ENCODE measurements around the gene LILRA1. TPM values are rescaled to one million over a fixed set of nuclear protein-coding genes. Genes with fewer than 3 reads are reported as not detected.

The LILRA1 gene
- total and polyA plus RNA-seq, 9 of the 15 experiments (the other 6 are each of a cell fraction or from before 2014, with no cell fraction given) = not detected

- in situ Hi-C loops (cut with MboI) (no loop called here), intact Hi-C loops (cut with micrococcal nuclease) (no loop called here)
- H2AFZ ChIP-seq (ENCODE audit: low read depth, low read length) = no peak overlapping the region
- H3K4me3 ChIP-seq = no peak overlapping the region
- no peak for TF ChIP-seq ZNF778 (CRISPR knock-in tag; IDR thresholded peaks at IDR 0.05)
- TF ChIP-seq SRF (CRISPR knock-in tag; IDR thresholded peaks at IDR 0.05) = no peak
- TF ChIP-seq NKRF (IDR thresholded peaks at IDR 0.05; ENCODE audit: borderline replicate concordance) = no peak
- no peak for TF ChIP-seq E2F8 (IDR thresholded peaks at IDR 0.05; ENCODE audit: low read depth, partially characterized antibody)
- TF ChIP-seq CTCF (IDR thresholded peaks at IDR 0.05 in 2 of 3, conservative IDR thresholded peaks at IDR 0.05 in 1 of 3; ENCODE audit: insufficient read depth in 2 of 3, low read depth in 1 of 3, low read length in 3 of 3) = no peak
- no peak for TF ChIP-seq KDM5B (IDR thresholded peaks at IDR 0.05; ENCODE audit: insufficient replicate concordance, low read depth, low read length)
- H3K9me1 ChIP-seq (ENCODE audit: control insufficient read depth, insufficient read depth, low read length) = no peaks in the 10 kb centered on the region
- no peak overlapping the region for H3K9ac ChIP-seq (ENCODE audit: insufficient read depth in 1 of 2, low read depth in 2 of 2, low read length in 2 of 2)
- ChIA-PET POLR2A (interaction anchor here (0.6 kb wide), 1 partner anchor 277 kb away, joined by 3 read pairs; no protein-coding TSS in a partner anchor), CTCF (ENCODE audit: low intra/inter-chr PET ratio) (no interaction called here)
- H3K36me3 ChIP-seq (ENCODE audit: control insufficient read depth, insufficient read depth, low read length) = no peaks in the 10 kb centered on the region
- no peaks in the 10 kb centered on the region for H3K9me3 ChIP-seq (replicated peaks; ENCODE audit: control insufficient read depth, insufficient read depth, low read depth, low read length)
- H3K79me2 ChIP-seq (ENCODE audit: control insufficient read depth, insufficient read depth, low read length) = no peaks in the 10 kb centered on the region
- DNase-seq (ENCODE audit: extremely low read depth in 1 of 4, low spot score in 3 of 4) (no peak), ATAC-seq (no peak), FAIRE-seq (no peak)
- BruUV-seq (replicated peaks) = no TSS peak
- H3K27ac ChIP-seq (ENCODE audit: extremely low read depth, low read depth, low read length) = no peak overlapping the region
- H3K4me1 ChIP-seq (replicated peaks in 1 of 2; ENCODE audit: control insufficient read depth in 2 of 2, insufficient read depth in 2 of 2, low read length in 2 of 2) = peaks cover 11 to 18% of the 10 kb centered on the region in 2 experiments
- H3K4me2 ChIP-seq (ENCODE audit: insufficient read depth, low read length) = no peak overlapping the region
- peaks cover under 1 to 7% of the 10 kb centered on the region in 2 experiments; a peak in 3 of 5 replicates for H3K27me3 ChIP-seq (ENCODE audit: control insufficient read depth in 2 of 2, insufficient read depth in 2 of 2, low read length in 2 of 2)
- 18% methylated on average over 3 of the region's 4 CpGs for WGBS (ENCODE audit: insufficient coverage, low coverage, missing lambda C conversion rate)
- H4K20me1 ChIP-seq (replicated peaks; ENCODE audit: control insufficient read depth, insufficient read depth, low read length) = no peaks in the 10 kb centered on the region
These were observed 19.4 kb upstream of the LILRA1 start for GRCh38 chr19:54574051-54574450.

Measured in K562 (cell line).